SKM-1 treated with dmso at 0.1 percent for 144 hours (cell line): ENCODE measurements around the gene MAP1LC3B2.

Source experiments
- DNase-seq: peaks from one replicate; lab custom pipeline; 2025; ENCODE audit not compliant: unreplicated experiment; lab: John Stamatoyannopoulos, UW

Gene MAP1LC3B2

DNA sequence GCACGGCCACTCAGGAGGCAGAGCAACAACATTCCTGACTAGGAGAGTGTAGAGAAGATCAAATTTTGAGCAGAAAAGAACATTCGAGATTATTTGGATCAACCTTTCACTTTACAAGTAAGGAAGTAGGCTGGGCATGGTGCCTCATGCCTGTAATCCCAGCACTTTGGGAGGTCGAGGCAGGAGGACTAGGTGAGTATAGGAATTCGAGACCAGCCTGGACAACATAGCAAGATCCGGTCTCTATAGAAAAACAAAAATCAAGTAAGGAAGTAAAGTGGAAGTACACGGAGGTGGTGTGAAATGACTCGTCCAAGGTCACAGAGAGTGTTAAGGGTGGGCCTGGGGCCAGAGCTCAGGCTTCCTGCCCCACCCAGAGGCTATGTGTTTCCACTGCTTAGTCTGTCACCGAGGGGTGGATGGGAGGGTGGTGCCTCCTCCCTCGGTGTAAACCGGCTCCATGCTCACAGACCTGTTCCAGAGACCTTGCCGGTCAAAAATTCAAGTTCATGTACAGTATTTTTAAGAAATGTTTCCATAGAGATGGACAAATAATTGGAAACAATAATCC, 51.9 kb downstream of the MAP1LC3B2 start:
- DNase-seq, result no peak

GRCh38 chr12:116612436-116612835, 53.3 kb downstream of the MAP1LC3B2 start:
- DNase-seq, result no peak

DNA sequence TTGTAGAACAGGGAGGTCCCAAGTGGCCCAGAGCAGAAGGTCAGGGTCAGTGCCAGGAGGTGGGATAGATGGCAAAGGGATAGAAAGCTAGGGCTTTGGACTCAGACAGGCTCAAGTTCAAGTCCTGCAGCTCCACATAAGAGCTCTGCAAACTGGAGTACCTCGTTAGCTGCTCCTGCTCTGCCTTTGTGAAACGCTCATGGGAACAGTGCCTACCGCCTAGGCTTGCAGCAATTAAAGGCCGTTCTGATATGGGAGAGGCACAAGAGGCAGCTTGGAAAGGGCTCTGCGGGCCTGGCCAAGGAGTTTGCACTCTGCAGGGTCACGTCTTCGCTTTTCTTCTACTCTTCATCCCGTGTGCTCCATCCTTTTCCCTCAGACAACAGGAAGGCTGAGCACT, 54.1 kb downstream of the MAP1LC3B2 start:
- DNase-seq, result no peak

- no peak for DNase-seq
Observed at GRCh38 chr12:116614194-116614915, 55.2 kb downstream of the MAP1LC3B2 start.

DNA sequence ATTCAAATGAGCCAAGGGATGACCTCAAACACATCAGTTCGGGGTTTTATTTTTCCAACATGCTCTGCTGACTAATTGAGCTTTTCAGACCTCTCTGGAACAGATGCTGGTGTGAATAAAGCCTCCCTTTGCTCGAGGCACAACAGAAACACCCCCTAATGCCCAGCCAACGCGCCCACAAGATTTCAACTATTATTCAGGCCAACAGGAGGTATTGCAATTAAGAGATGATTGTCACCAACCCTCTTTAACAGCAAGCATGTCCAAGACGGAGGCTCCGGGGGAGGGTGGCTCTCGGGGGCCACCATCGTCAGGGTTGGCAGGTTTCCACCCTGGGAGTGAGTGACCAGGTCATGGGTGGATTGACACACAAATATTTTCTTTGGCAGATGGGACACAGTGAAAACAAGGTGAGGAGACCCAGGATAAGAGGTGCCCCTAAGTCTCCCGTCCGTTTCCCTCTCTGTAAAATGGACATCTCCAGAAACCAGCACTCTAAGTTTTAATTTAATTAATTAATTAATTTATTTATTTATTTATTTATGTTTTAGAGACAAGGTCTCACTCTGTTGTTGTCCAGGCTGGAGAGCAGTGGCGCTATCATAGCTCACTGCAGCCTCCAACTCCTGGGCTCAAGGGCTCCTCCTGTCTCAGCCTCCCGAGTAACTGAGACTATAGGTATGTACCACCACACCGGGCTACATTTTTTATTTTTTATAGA, 56.1 kb downstream of the MAP1LC3B2 start:
- no peak for DNase-seq

DNA sequence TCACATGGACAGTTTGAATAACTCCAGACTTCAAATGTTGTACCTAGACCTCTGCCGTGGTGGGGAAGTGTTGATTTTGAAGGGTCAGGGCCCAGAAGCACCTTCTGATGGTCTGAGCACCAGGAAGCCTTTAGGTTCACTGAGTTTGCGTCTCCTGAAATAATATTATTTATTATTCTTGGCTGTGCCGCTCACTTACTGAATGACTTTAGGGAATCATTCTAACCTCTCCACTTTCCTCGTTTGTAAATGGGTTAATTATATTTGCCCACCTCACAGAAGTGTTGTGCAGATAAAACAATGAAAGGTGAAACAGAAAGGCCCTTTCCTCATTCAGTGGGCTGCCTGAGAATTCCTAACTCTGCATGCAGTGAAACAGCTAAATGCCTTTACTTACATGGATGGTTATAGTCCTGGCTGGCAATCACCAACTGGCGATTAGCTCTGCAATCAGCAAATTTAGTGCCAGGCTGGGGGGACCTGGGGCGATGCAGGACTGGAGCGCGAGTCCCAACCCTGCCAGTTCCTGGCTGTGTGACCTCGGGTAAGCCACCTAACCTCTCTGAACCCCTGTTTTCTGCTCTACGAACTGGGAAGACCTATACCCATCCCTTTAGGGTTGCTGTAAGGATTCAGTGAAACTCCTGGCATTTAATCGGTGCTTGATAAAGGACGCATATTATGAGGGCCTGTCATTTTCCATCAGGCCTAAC, 57.5 kb downstream of the MAP1LC3B2 start:
- no peak for DNase-seq

DNA sequence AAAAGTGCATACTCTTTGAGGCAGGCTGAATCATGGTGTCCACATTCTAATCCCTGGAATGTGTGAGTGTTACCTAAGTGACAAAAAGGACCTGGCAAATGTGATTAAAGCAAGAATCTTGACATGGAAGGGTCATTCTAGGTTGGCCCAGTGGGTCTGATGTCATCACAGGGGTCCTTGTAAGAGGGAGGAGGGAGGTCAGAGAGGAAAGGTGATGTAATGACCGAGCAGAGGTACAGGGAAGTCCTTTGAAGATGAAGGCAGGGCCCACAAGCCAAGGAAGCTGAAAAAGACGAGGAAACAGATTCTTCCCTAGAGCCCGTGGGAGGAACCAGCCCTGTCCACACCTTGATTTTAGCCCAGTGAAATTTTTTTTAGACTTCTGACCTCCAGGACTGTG, 60.1 kb downstream of the MAP1LC3B2 start:
- DNase-seq, result no peak

DNA sequence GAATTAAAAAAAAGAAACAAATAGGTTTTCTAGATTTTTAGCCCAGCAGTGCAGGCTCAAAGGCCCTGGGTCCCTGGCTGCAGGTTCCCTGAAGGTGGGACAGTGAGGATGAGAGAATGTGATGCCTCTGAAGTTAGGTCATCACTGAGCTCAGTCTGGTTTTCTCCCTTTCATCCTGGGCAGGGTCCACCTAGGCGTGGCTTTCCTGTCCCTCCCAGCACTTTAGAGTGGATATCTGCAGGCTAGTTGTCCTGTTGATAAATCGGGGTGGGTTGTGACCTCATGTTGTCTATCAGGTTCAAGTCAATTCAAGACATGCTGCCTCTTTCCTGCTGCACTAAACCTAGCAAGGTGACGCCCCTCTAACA, 60.9 kb downstream of the MAP1LC3B2 start:
- DNase-seq, result no peak

DNA sequence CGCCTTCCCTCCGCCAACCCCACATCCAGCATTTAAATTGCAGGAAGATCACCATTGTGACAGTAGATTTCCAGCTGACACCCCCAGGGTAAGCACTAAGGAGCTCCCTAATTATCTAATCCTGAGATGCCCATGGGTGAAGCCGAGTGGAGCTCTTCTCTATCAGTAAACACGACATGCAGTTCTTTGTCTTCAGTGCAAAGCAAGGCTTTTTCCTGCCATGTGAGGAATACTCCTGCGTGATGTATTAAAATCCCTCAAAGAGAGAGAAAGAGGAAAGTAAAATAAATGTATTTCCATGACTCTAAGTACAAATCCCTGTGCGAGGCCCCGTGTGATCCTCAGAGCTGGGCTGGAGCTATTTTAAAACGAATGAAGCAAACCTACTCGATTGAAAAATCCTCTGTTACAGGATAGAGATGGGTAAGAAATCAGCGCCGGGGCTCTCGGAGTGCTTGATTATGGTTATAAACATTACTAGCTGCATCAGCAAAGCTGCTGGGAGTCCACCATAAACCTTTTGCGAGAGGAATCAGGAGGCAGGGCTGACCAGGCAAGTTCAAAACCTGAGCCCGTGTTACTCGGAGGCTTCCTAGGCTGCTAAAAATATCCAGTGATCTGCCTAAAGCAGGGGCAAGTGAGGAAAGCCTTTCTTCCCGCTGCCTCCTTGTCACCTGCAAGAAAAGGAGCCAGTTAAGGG, 61.5 kb downstream of the MAP1LC3B2 start:
- no peak for DNase-seq

- no peak for DNase-seq
Observed at GRCh38 chr12:116621194-116621593, 62.0 kb downstream of the MAP1LC3B2 start.

GRCh38 chr12:116624516-116624915, 65.3 kb downstream of the MAP1LC3B2 start:
- no peak for DNase-seq

GRCh38 chr12:116626153-116626552, 67.0 kb downstream of the MAP1LC3B2 start:
- no peak for DNase-seq
